SK-MEL-5 (cell line): ENCODE measurements around the gene GJA9. TPM values are rescaled to one million over a fixed set of nuclear protein-coding genes. Genes with fewer than 3 reads are reported as not detected.
"Not testable (repeated sequence)": the region's sequence is repeated elsewhere in the genome, so short reads cannot be mapped to it uniquely, and the experiment has no call there.

Source experiments
- DNase-seq: peaks from one replicate; pipeline ENCODE4 v3.0.0-alpha.2; 2016; ENCODE audit warnings: low read depth, low spot score
- in situ Hi-C: cut with HindIII; loops from 2 replicates; pipeline ENCODE4 v1.10.0; 2016; ENCODE audit warnings: low sequenced_read_pairs, high pct_unique_total_duplicates, low pct_unique_long_range_greater_than_20kb
- small RNA-seq, 2 experiments: library from RNA; depleted of rRNA; stranded (forward); fragments of <200 nt; gene quantifications; one replicate each; pipeline ENCODE3, GENCODE V24; 2014
- total RNA-seq: library from RNA; depleted of rRNA; stranded (reverse); fragments of >200 nt; shearing (Covaris generic); gene quantifications from 2 replicates; pipeline ENCODE4 v1.2.3, GENCODE V29; 2014; rRNA removed

GJA9 gene
- total RNA-seq, 1 experiment from 2014 or later: not detected

DNA sequence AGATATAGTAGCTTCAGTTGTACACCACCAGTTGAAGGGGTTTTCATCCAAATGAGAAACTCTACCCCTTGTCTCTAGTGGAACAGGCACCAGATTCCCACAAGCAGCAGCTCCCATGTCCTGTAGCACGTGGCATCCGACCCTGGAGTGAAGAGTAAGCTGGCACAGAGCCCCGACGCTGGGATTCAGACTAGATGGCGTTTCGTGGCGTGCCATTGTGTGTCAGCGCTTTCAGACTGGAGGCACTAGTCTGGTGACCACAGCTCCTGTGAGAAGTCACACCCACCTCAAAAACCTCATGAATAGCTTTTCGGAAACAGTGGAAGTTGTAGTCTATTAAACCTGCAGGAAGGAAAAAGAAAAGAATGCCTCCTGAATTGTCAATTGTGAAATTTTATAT is 42.0 kb downstream of the GJA9 start:
- in situ Hi-C loops: no loop called here

DNA sequence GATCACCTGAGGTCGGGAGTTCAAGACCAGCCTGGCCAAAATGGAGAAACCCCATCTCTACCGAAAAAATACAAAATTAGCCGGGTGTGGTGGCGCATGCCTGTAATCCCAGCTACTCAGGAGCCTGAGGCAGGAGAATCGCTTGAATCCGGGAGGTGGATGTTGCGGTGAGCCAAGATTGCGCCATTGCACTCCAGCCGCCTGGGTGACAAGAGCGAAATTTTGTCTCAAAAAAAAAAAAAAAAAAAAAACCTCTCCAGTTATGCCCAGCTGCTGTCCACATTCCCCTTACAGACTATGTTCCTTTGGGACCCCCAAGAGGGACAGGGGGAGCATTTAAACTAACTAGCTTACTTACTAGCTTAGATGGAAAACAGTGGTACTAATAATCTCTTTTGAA is 45.1 kb downstream of the GJA9 start:
- in situ Hi-C loops: not testable (repeated sequence)

More for the DNA sequence above, 42.0 kb downstream of the GJA9 start:
- DNase-seq: no peak

DNA sequence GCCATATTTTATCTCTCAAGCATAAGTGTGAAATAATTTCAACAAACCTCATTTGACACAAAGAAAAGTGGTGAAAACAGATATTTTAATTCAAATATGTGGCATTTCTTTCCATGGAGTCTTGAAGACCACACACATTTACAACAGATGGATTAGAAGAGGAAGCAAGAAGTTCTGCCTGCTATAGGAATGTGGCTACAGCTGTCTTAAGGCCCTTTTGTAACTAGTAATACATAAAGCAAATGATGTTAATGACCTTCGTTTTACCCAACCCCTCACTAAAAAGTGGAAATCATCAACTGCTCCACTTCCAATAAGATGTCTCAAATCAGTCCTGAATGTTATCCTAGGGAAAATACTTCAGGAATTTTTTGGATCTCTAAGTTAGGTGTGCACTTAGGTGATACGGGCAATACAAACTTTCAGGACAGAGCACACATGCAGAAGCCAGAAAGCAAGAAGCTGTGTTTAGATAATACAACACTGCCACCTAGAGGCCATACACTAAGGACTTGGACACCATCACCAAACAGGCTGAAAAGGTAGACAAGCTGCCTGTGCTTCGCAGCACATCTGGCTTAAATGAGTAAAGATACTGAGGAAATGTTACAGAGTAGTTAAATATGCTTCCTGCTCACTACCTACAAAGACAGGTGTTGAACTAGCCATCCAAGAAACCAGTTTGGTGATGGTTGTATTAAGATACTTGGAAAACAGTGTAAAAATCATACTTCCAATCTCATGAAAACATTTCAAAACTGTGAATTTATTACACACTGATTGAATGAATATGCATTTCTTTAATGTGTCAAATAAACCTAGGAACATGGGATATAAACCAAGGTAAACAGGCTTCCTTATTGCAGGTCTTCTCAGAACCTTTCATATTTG is 46.2 kb downstream of the GJA9 start:
- in situ Hi-C loops: no loop called here
- DNase-seq: peak; percentile 87

More for the DNA sequence above, 45.1 kb downstream of the GJA9 start:
- DNase-seq: not testable (repeated sequence)

- in situ Hi-C loops: no loop called here
- DNase-seq: no peak
Observed at GRCh38 chr1:38834221-38834782, 47.1 kb downstream of the GJA9 start.

DNA sequence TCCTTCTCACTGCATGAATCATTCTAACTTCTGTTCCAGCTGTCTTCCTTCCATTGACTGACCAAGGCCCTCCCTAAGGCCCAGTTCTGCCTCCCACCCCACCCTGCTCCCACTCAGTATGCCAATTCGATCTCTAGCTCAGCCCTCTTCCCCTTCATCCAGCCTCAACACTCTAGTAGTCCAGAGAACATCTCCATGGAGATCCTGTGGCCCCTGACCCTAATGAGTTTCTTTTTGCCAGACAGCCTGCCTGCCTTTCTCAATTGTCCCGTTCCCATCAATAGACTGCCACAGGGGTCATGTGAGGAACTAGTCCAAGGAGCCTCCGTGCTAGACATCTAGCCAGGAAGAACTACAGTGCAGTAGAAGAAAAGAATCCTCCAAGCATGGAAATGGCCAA is 48.2 kb downstream of the GJA9 start:
- in situ Hi-C loops: no loop called here
- no peak for DNase-seq

- in situ Hi-C loops: no loop called here
- DNase-seq: no peak
Observed at GRCh38 chr1:38832370-38832734, 49.0 kb downstream of the GJA9 start.

DNA sequence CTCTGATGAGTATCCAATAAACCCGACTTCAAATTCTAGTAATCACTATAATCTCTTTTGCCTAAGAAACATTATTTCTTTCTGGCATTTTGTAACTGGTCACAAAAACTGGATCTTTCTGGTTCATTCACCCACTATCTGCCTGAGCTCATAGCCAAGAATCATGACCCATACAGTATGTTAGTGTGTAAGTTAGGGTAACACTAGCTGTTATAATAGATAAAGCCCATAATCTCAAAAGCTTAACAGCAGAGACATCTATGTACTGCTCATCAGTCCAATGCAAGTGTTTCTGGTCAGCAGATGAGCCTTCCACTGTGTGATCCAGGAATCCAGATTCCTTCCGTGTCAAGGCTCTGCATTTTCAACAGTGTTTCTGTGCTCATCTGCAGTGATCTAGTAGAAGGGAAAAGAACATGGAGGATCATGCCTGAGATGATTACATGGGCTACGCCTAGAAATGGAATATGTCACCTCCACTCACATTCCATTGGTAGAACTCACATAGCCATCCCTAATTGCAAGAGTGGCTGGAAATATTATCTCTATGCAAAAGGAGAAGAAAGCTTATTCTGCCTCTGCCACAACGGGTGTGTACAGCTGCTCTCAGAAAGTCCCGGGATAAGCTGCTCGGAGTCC is 49.5 kb downstream of the GJA9 start:
- in situ Hi-C loops: no loop called here
- no peak for DNase-seq

DNA sequence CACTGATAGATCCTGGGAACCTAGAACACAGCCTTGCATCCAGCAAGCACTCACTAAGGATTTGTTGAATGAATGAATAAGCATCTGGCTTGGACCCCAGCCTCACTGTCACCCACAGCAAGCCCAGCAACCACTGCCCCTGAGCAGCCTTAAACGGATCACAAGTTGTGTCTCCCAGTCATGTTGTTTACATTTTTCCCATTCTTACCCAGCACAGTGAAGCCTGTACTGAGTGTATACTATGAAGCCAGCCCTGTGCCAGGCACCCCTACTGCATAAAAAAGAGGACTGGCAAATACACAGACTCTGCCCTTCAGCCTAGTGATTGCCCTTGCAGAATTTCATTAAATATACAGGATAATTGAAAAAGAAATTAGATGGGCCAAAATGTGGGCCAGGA is 52.0 kb downstream of the GJA9 start:
- in situ Hi-C loops: no loop called here
- no peak for DNase-seq

DNA sequence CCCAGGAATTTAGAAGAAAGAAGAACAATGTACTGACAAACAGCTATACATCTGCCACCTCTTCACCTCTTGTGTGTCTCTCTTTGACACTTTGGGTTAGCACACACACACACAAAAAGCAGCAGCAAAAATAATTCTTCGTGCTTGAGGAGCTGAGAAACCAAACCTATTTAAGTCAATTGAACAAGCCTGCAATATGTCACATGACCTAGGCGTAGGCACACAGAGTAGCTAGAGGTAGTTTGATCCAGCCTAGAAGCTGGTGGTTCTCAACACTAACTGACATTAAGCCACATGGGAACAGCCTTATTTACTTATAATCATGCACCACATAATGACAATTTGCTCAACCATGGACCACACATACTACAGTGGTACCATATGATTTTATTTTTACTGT is 54.1 kb downstream of the GJA9 start:
- no peak for DNase-seq
- in situ Hi-C loops: no loop called here

- no peak for DNase-seq
- in situ Hi-C loops: no loop called here
Observed at GRCh38 chr1:38826886-38827285, 54.5 kb downstream of the GJA9 start.

DNA sequence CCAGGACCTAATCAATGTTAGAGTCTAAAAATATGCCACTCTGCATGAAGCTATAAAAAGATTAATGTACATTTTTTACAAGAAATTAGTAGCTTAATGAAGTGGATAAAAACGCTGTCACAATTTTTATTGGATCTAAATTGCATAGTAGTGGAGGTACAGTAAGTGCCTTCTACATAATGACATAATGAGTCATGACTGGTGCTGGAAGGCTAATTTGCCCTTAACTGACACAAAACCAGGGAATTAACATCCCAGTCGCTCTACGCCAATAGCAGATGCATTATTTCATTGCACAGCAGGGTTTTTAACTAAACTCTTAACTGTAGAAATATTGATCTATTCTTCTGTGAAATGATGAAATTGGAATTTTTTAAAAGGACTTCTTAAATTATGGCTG is 55.1 kb downstream of the GJA9 start:
- DNase-seq: no peak
- in situ Hi-C loops: no loop called here

Small RNA genes within 50 kb of the gene (small RNA-seq; reads per million reads assigned to genes)
- 0 reads per million in 2 experiments for gene GJA9-MYCBP
- 0 reads per million in 2 experiments for gene RNU6-605P

Other genes with a start within 250 kb of the GJA9 start
- 18.8 and 19.3 TPM in 2 replicates for gene RRAGC, start 21.8 kb downstream of the GJA9 start, total RNA-seq
- gene MYCBP, start 8.2 kb downstream of the GJA9 start, total RNA-seq: 13.3 and 18.0 TPM in 2 replicates
- not detected in 2 replicates for gene RHBDL2, start 60.2 kb upstream of the GJA9 start, total RNA-seq
- 88.1 and 93.9 TPM in 2 replicates for gene AKIRIN1, start 109.7 kb upstream of the GJA9 start, total RNA-seq
- gene NDUFS5, start 144.8 kb upstream of the GJA9 start, total RNA-seq: 565 and 589 TPM in 2 replicates